GM18499 (cell line): ENCODE measurements around the gene SCARB1.

Source experiments
- ATAC-seq: cut with Tn5 transposase; IDR thresholded peaks from one replicate; pipeline ENCODE4 v1.9.1; 2021; ENCODE audit warnings: moderate number of reproducible peaks; ENCODE audit not compliant: insufficient read depth, unreplicated experiment

The SCARB1 gene

DNA sequence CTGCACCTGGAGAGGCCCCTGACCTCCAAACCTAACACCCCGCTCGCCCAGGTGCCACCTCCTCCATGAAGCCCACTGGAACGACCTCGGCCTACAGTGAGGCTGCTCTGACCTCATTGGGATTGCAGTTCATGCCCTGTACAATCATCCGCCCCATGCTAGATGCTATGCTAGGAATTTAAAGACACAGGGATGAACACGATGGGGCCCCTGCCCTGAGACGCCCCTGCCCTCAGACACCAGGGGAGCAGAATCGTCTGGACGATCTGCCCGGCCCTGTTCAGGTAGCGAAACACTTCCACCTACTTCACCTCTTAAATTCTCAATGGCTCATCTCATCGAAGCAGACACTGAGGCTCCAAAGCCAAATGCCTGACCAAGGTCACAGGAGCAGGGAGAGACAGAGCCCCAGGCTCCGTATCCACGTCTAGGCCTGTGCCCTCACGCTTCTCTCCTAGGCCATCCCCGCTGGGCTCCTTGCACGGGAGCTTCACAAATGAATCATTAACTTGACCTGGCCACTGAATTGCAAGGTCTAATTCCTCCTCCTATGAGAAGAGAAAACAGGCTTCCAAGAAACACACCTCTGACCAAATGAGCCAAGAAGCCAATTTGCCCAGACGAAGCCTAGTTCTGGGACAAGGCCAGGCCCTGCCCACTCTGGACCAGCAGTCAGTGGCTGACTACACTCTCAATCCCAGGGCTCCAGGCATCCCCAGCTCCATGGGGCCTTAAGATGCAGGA, 35.2 kb downstream of the SCARB1 start:
- no peak for ATAC-seq

DNA sequence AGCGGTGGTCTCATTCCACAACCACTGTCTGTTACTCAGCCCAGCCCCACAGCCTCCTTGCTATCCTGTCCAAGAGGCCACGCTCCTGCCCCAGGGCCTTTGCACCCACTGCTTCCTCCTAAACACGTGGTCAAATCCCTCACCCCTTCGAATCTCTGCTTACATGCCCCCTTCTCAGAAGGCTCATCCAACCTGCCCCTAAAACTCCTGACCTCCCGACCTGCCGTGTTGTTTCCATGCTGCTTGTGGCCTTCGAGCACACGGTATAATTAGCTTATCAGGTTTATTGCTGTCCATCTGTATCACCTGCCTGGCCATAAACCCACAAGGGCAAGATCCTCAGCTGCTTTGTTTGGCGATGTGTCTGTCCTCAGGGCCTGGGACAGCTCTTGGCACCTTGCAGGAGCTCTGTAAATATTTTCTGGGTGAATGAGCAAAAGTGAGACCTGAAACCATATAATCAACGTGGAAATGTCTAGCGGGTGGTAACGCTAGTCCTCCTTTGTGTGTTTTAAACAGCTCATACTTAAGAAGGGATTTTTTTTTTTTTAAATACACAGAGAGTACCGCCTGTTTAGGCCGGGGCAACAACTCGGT, 36.0 kb downstream of the SCARB1 start:
- no peak for ATAC-seq

DNA sequence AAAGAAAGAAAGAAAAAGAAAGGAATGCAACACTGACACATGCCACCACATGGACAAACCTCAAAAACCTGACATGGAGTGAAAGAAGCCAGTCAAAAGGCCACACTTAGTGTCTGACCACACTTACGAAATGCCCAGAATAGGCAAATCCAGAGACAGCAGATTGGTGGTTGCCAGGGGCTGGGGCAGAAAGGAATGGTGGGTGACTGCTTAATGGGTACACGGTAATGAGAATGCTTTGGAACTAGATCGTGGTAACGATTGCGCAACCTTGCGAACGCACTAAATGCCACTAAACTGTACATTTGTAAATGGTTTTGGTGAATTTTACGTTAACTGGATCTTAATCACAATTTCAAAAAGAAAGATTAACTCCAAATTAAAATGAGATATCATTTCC, 39.5 kb downstream of the SCARB1 start:
- ATAC-seq = no peak

DNA sequence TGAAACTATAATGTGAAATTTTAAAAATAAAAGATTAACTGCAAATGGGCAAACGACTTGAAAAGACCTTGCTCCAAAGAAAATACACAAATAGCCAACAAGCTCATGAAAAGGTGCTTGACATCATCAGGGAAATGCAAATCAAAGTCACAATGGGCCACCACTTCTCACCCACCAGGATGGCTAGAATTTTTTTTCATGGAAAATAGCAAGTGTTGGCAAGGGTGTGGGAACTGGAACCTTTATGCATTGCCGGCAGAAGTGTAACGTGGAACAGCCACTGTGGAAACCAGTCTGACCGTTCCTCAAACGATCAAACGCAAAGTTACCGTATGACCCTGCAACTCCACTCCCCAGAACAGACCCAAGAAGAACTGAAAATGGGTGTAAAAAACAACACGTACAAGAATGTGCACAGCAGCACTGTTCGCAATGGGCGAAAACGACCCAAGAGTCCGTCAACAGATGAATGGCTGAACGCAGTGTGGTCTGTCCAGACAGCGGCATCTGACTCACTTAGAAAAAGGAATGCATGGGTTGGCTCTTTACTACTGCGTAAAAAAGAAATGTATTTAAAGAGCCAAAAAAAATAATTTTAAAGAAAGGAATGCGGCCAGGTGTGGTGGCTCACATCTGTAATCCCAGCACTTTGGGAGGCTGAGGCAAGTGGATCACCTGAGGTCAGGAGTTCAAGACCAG, 40.2 kb downstream of the SCARB1 start:
- ATAC-seq = no peak

DNA sequence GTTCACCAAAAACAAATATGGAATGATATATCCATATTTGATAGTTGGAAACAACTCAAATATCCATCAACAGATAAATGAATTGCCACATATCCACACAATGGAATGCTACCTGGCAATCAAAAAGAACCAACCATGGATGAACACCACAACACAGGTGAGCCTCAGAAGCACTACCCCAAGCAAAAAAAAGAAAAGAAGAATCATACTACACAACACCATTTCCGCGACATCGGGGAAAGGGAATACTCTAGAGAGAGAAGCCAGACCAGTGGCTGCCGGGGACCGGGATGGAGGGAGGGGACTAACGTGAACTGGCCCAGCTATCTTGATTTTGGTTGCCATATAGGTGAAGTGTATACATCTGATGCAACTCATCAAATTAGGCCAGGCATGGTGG, 41.4 kb downstream of the SCARB1 start:
- ATAC-seq = no peak

DNA sequence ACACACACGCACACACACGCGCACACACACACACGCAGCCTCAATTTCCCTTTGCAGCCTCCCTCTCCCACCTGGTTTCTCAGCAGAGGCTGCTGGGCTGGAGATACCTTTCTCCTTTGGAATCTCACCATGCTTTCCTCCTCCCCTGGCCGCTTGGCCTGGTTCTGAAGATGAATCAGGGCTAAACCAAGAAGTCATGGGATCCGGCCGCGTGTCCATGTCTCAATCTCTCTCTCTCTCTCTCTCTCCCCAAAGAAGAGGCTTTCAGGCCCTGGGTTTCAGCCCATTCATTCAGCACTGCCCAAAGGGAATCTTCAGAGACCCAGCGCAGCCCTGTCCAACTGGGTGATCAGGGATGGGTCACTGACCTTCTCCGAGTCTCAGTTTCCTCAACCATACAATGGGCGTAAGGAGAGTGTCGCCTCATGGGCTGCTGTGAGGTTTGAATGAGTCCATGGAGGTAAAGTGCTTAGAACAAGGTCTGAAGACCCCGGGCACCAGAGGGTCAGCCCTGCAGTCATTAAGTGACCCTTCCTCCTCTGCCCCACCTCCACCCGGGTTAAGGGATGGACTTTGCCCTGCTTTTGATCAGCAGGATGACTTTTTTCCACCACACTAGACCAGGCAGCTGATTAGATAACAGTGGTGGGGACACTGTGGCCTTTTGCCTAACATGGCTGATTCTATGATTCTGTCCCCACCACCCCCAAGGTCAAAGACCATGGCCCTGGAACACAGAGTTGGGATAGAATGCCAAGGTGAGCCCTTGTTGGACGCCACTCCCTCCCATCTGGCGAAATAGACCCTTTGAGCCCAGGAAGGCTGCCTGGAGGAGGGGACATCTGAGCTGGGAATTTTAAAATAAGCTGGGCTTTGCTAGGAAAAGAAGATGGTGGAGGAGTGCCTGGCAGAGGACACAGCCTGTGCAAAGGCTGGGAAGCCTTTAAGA, 42.1 kb downstream of the SCARB1 start:
- ATAC-seq = no peak

DNA sequence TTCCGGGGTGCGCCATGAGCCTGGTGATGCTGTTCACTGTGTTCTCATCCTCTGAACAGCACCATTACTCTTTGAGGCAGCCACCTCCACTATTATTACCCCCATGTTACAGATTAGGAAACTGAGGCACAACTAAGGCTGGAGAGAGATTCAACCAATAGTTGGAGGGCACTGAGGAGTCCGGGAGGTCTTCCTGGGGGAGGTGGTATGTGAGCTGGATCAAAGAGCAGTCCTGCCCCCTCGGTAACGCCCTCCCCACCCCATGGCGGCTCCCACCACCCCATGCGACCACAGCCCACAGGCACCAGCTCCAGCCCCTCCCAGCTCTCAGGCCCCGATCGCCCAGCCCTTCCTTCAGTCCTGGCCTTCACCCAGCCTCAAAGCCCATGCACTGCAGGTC, 43.5 kb downstream of the SCARB1 start:
- no peak for ATAC-seq

DNA sequence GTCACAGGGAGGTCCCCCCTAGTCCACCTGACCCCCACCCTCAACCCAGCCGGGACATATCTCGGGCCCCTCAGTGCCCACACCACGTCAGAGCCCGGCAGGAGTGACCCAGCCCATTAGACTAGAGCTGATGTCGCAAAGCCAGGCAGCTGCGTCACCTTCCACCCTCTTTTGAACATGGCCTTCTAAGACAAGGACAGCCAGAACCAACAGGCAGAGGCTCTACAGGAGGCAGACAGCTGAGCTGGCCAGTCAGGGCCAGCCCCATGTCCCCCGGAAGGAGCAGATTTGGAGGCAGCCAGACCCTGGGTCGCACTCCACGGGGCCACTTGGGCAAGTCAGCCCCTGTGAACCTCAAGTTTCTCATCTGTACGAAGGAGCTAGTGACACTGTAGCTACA, 44.1 kb downstream of the SCARB1 start:
- no peak for ATAC-seq

DNA sequence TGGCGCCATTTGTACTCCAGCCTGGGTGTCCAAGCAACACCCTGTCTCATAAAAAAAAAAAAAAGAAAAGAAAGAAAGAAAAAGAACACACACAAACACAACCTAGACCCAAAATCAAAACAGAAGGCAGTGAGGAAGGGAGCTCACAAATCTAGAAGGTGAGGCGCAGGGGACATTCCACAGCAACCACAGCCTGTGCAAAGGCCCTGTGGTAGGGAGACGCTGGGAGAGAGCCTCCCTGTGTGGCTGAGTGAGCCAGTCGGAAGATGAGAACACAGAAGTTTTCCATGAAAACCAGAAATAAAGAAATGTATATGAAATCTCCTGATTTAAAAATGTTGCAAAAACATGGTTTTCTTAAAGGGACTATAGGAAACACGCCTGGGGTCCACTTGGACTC, 44.6 kb downstream of the SCARB1 start:
- no peak for ATAC-seq

DNA sequence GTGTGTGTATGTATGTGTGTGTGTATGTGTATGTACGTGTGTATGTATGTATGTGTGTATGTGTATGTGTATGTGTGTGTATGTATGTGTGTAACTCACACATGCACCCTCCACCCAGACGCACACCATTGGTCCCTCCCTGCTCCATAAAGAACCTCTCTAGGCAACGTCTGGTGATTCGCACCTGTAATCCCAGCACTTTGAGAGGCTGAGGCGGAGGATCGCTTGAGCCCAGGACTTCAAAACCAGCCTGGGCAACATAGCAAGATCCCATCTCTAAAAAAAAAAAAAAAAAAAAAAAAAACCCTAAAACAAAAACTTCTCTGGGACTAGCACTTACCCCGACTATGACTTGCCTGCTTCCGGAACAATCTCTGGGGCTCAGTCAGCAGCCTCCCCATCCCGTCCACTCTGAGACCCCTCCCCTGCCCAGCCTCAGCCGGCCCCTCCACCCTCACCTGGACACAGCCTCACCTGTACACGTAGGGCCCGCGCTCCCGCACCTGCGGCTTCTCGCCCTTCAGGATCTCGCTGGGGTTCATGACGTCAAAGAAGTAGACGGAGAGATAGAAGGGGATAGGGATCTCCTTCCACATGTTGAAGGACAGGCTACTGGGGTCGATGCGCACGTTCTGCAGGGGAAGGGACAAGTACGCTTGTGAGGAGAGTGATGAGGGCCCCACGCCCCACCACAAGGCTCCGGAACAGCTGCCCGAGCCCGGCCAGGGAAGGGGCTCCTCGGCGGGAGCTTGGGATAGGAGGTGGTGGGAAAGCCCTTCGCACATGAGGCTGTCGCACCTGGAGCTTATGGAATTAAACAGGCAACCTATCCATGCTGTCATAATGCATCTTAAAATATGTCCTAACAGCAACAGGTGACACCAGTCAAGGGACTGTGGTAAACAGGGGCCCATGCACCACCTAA, 46.3 kb downstream of the SCARB1 start:
- no peak for ATAC-seq

DNA sequence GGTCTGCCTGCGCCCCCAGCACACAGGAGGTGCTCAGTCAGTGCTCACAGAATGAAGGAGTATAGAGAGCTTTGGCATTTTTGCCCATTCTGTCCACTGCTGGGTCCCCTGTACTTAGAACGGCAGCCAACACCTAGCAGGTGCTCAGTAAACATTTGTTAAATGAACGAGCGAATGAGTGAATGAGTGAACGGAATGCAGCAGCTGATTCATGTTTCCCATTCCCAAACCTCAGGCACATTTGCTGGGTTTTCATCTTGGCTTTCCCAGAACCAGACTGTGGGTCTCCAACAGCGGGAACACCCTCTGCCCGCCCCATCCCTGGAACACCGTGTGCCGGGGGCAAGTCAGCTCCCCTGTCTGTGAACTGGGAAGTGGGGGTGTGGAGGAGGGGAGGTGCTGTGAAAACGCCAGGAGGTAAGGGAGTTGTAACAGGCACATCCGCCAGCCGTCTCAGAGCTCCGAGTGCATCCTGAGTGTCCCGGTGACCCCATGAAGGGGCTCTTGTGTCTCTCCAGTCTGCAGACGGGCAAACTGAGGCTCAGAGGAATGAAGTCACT, 47.3 kb downstream of the SCARB1 start:
- ATAC-seq = no peak

DNA sequence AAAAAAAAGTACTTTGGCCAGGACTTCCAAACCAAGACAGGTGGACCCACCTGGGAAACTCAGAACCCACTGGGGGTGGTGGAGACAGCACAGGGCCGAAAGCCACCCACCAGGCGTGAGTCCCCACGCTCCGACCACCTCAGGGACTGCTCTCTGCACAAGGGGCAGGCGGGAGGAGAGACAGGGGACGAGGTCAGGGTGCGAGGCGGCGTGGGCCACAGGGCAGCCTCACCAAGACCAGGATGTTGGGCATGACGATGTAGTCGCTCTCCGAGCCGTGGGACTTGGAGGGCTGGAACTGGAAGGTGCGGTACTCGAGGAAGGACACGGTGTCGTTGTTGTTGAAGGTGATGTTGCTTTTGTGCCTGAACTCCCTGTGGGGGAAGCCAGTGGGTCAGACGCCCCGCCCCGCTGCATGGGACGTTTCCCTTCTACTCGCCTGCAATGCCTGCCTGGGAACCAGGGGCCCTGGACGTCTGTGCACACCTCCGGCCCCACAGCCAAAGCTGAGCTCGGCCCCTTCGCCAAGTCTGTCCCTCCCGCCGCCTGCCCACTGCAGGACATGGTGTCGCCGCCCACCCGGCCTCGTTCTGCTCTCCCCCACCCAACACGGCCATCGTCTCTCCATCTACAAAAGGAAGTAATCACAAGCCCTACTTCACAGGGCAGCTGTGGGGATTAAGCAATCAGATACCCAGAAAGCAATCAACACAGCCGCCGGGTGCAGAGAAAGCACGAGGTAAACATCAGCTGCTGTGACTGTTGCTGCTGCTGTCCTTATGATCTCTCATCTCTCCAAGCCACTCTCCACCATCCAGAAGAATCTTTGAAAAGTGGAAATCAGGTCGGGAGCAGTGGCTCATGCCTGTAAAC, 48.7 kb downstream of the SCARB1 start:
- no peak for ATAC-seq

DNA sequence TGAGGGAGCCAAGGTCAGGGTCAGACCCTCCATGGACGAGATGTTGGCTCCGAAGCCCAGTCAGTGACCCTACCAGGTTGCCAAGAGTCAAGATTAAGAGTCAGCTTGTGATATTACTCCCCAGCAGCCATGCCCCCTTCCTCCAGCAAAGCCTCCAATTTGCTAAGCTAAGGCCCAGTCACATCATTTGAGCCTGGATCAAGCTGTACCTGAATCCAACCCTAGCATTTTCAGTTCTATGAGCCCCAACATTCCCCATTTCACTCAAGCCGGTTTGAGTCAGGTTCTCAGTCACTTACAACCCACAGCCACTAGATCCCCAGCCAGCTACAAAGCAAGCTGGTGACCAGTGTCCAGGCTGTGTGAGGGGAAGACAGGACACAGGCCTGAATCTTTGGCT, 49.9 kb downstream of the SCARB1 start:
- no peak for ATAC-seq

DNA sequence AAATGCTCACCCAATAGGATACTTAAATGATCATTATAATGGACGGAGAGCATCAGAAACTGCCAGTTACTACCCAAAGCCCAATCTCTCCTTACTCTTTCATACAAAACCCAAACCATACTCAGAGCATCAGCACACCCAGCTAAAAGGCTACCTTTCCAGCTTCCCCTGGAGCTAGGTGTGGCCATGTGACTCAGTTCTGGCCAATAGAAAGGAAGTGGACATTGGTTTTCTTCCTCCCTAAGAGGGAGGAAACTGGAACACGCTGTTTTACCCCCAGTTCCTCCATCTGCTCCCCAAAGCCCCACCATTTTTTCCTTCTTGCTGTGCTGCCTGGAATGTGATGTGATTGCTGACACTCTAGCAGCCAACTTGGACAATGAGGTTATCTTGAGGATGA, 50.7 kb downstream of the SCARB1 start:
- no peak for ATAC-seq

DNA sequence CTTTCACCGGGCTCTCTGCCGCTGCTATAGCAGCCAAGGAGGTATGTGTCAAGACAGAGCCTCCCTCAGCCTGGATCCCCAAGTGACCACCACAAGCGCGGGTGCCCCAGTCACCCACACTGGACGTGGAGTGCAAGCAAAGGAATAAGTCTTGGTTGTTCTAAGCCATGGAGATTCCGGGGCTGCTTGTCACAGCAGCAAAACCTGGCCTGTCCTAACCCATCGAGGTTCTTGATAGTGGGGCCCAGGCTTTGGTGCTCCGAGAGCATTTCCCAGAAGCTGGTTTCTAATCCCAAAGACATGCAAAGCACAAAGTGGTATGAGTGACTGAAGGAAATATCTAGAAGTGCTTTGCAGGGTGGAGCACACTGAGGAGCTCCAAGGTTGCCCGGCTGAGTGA, 51.3 kb downstream of the SCARB1 start:
- ATAC-seq = no peak

DNA sequence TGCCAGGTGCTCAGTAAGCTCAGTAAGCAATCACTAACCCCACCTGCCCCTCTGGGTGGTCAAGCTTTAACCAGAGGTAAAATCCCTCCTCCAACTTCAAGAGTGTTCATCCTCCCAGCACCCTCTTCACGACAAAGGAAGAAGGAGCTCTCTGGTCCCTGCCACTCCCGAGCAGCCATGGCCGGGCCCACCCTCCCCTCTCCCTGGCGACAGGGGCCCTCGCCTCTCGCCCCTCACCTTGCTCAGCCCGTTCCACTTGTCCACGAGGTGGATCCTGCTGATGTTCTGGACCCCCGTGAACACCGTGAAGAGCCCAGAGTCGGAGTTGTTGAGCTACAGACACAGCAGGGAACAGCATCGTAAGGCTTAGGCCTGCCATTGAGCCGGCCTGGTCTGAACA, 52.0 kb downstream of the SCARB1 start:
- no peak for ATAC-seq

DNA sequence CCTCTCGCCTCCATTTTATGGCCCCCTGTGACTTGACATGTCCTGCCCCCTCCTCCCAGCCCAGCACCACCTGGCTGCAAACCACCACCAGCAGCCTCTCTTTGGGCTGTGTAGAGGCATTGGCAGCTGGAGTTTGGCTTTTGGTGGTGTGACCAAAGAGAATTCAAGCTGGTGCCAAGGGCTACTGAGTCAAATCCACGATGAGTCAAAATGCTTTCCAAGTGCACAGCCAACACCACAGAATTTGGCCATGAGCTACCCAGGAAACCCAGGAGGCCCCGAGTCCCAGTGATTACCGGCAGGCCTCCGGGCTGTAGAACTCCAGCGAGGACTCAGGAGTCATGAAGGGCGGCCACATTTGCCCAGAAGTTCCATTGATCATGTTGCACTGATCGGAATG, 53.8 kb downstream of the SCARB1 start:
- ATAC-seq = no peak

DNA sequence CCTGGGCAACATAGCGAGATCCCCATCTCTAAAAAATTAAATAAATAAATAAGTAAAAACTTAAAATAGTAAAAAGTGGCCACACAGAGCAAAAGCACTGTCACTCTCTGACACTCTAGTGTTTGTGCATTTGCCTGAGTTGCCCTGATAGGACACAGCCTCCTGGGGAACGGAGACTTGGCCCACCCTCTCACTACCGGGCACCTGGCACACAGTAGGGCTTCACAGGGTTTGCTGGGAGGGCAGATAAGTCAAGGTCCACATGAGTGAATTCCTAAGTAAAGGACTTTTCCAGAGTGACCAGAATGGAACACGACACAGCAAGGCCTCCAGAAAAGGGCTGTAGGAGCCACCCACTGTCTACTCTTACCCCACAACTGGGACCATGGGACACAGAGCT, 54.3 kb downstream of the SCARB1 start:
- ATAC-seq = no peak
